Measurements from ENCODE around the gene ZNF593.

DNA sequence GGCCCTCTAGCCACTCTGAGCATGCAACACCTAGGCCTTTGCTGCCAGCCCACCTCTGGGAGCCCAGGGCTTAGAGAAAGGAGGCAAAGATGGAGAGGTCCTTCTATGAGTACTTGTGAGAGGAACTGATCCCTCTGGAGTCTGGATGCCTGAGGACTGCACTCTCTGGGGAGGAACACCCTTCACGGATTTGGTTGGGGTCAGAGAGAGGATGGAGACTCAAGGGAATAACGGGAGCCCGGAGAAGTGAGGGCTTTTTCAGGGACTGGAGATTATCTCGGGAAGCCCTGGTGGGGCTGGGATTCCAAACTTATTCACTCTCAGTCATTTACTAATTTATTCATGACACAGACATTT, 532 bp upstream of the ZNF593 start:
- TF ChIP-seq POLR2A (IDR thresholded peaks at IDR 0.05; ENCODE audit: low read depth, low read length), result no peak
- no peak for TF ChIP-seq POLR2AphosphoS5 (IDR thresholded peaks at IDR 0.05; ENCODE audit: low read depth, low read length)

All from GM12892 (cell line).